Measurements from ENCODE around the gene SLC25A43. TPM values are rescaled to one million over a fixed set of nuclear protein-coding genes. Genes with fewer than 3 reads are reported as not detected.

The SLC25A43 gene
- total and polyA plus RNA-seq, 2 of the 8 experiments (the other 6 are each of a cell fraction or from before 2014, with no cell fraction given), result 3.1 to 5.8 TPM

DNA sequence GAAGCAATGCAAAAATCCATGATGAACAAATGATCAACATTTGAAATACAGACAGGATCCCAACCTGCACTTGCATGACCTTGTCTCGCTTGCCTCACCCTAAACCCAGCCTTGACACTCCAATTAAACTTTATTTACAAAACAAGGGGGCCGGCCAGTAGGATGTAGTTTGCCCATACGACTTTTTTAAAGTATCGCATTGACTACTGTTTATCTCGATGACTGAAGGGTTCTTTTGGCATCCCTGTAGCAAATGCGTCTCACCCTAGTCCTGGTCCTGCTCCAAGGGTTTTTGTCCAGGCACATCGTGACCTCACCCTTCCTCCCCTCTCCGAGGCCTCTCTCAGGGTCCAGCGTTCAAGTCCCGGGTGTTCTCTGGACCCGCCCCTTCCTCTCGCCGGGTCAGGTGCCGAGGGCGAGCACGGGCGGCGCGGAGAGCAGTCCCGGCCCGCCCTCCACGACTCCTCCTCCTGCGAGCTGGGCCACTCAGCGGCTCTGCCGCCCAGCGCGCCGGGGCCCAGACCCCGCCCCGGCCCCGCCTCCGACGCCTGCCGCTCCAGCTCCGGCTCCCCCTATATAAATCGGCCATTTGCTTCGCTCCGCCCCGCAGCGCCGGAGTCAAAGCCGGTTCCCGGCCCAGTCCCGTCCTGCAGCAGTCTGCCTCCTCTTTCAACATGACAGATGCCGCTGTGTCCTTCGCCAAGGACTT lies 68.9 kb downstream of the SLC25A43 start, which contains the start of gene SLC25A5 (continued):
- no peak for TF ChIP-seq EGR1 (IDR thresholded peaks at IDR 0.05; ENCODE audit: borderline replicate concordance, low read depth, low read length)
- TF ChIP-seq POLR2AphosphoS5 (IDR thresholded peaks at IDR 0.05; ENCODE audit: low read depth, low read length), result peak; percentile 84; the same call in 1 of the 2 replicates
- no peak for TF ChIP-seq FOSL1 (IDR thresholded peaks at IDR 0.05; ENCODE audit: insufficient read depth, low read depth, low read length)
- TF ChIP-seq TAF7 (optimal IDR thresholded peaks at IDR 0.05; ENCODE audit: borderline replicate concordance, low read depth, low read length), result peak; percentile 40
- TF ChIP-seq SP1 (IDR thresholded peaks at IDR 0.05; ENCODE audit: low read depth, low read length), result 0 out of 2 replicates have a peak, but pooled peaks have one; percentile 8
